Measurements from ENCODE around the gene EML4. TPM values are rescaled to one million over a fixed set of nuclear protein-coding genes. Genes with fewer than 3 reads are reported as not detected.
"Not testable (repeated sequence)": the region's sequence is repeated elsewhere in the genome, so short reads cannot be mapped to it uniquely, and the experiment has no call there.

Gene EML4
- total RNA-seq, 2 experiments from 2014 or later, result 37.1 to 43.2 TPM

- Histone ChIP-seq H3K4me3 (ENCODE audit: low read depth, low read length, poor library complexity, severe bottlenecking) (no peak overlapping the region), H3K79me2 (ENCODE audit: insufficient read depth, low read depth, low read length) (no peaks in the 10 kb centered on the region; the same call in 1 of the 2 replicates), H3K27ac (ENCODE audit: low read depth, low read length, poor library complexity, severe bottlenecking) (no peak overlapping the region), H3K9me3 (ENCODE audit: low read length) (no peaks in the 10 kb centered on the region), H3K4me2 (ENCODE audit: low read length) (no peak overlapping the region), H2AFZ (ENCODE audit: low read length) (no peak overlapping the region), H3K36me3 (ENCODE audit: insufficient read depth, low read length) (peaks cover 68% of the 10 kb centered on the region), H3K9me2 (ENCODE audit: insufficient read depth, low read length) (no peaks in the 10 kb centered on the region), H4K20me1 (ENCODE audit: insufficient read depth, low read length) (no peaks in the 10 kb centered on the region), H3K4me1 (ENCODE audit: insufficient read depth, low read length, poor library complexity, severe bottlenecking) (no peaks in the 10 kb centered on the region)
- BruUV-seq (replicated peaks), result no TSS peak
- POLR2A ChIA-PET, result interaction anchor here (0.7 to 1.0 kb wide), 2 partner anchors 9 to 236 kb away, joined by 3 read pairs; no protein-coding TSS in a partner anchor
- CTCF ChIA-PET (ENCODE audit: unreplicated experiment), result no interaction called here
- no peak for DNase-seq (ENCODE audit: low spot score)
- intact Hi-C loops (cut with micrococcal nuclease; ENCODE audit: unreplicated experiment), result no loop called here
- TF ChIP-seq CTCF (conservative IDR thresholded peaks at IDR 0.05; ENCODE audit: low read length) (no peak), EZH2phosphoT487 (IDR thresholded peaks at IDR 0.05; ENCODE audit: borderline replicate concordance, low read depth, low read length) (no peak)
These were observed 173.7 kb downstream of the EML4 start for GRCh38 chr2:42342795-42343241.

- Histone ChIP-seq H3K9me2 (ENCODE audit: insufficient read depth, low read length) (no peaks in the 10 kb centered on the region), H3K27ac (ENCODE audit: low read depth, low read length, poor library complexity, severe bottlenecking) (no peak overlapping the region), H4K20me1 (ENCODE audit: insufficient read depth, low read length) (no peaks in the 10 kb centered on the region), H3K4me1 (ENCODE audit: insufficient read depth, low read length, poor library complexity, severe bottlenecking) (no peaks in the 10 kb centered on the region), H3K79me2 (ENCODE audit: insufficient read depth, low read depth, low read length) (peaks cover 4% of the 10 kb centered on the region; the same call in 1 of the 2 replicates), H3K9me3 (ENCODE audit: low read length) (no peaks in the 10 kb centered on the region), H3K4me2 (ENCODE audit: low read length) (no peak overlapping the region), H2AFZ (ENCODE audit: low read length) (no peak overlapping the region), H3K36me3 (ENCODE audit: insufficient read depth, low read length) (peaks cover 79% of the 10 kb centered on the region), H3K4me3 (ENCODE audit: low read depth, low read length, poor library complexity, severe bottlenecking) (no peak overlapping the region)
- ChIA-PET CTCF (ENCODE audit: unreplicated experiment) (no interaction called here), POLR2A (interaction anchor here (0.5 to 1.2 kb wide), 4 partner anchors 13 to 30 kb away, joined by 3 to 4 read pairs (median 3); no protein-coding TSS in a partner anchor)
- intact Hi-C loops (cut with micrococcal nuclease; ENCODE audit: unreplicated experiment), result no loop called here
- no TSS peak for BruUV-seq (replicated peaks)
- TF ChIP-seq EZH2phosphoT487 (IDR thresholded peaks at IDR 0.05; ENCODE audit: borderline replicate concordance, low read depth, low read length), result no peak
- DNase-seq (ENCODE audit: low spot score), result no peak
These were observed 176.8 kb downstream of the EML4 start for GRCh38 chr2:42345986-42346385.

DNA sequence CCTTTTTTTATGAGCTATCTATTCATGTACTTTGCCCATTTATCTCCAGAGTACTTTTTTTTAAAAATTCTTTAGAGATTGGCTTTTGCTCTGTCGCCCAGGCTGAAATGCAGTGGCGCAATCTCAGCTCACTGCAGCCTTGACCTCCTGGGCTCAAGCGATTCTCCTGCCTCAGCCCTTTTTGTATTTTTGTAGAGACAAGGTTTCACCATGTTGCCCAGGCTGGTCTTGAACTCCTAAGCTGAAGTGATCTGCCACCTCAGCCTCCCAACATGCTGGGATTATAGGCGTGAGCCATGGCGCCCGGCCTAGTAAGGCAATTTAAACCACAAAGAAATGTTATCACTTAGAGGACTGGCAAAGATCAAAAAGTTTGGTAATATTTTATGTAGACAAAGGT, 177.7 kb downstream of the EML4 start:
- not testable (repeated sequence) for BruUV-seq (replicated peaks); H3K79me2 ChIP-seq (ENCODE audit: insufficient read depth, low read depth, low read length)

GRCh38 chr2:42347518-42347917, 178.4 kb downstream of the EML4 start:
- H4K20me1 ChIP-seq (ENCODE audit: insufficient read depth, low read length); BruUV-seq (replicated peaks); H3K9me3 ChIP-seq (ENCODE audit: low read length); intact Hi-C loops (cut with micrococcal nuclease; ENCODE audit: unreplicated experiment); H3K9me2 ChIP-seq (ENCODE audit: insufficient read depth, low read length); CTCF ChIA-PET (ENCODE audit: unreplicated experiment); H3K4me1 ChIP-seq (ENCODE audit: insufficient read depth, low read length, poor library complexity, severe bottlenecking); H3K4me2 ChIP-seq (ENCODE audit: low read length); H3K79me2 ChIP-seq (ENCODE audit: insufficient read depth, low read depth, low read length); H2AFZ ChIP-seq (ENCODE audit: low read length); H3K27ac ChIP-seq (ENCODE audit: low read depth, low read length, poor library complexity, severe bottlenecking); H3K4me3 ChIP-seq (ENCODE audit: low read depth, low read length, poor library complexity, severe bottlenecking); DNase-seq (ENCODE audit: low spot score): not testable (repeated sequence)
- POLR2A ChIA-PET, result interaction anchor here (0.6 to 0.7 kb wide), 3 partner anchors 279 to 866 kb away, joined by 3 read pairs; no protein-coding TSS in a partner anchor
- peaks cover 90% of the 10 kb centered on the region for H3K36me3 ChIP-seq (ENCODE audit: insufficient read depth, low read length)

More for the DNA sequence above, 177.7 kb downstream of the EML4 start:
- H3K27ac ChIP-seq (ENCODE audit: low read depth, low read length, poor library complexity, severe bottlenecking); H2AFZ ChIP-seq (ENCODE audit: low read length); intact Hi-C loops (cut with micrococcal nuclease; ENCODE audit: unreplicated experiment); H3K9me3 ChIP-seq (ENCODE audit: low read length); DNase-seq (ENCODE audit: low spot score); H4K20me1 ChIP-seq (ENCODE audit: insufficient read depth, low read length); H3K4me1 ChIP-seq (ENCODE audit: insufficient read depth, low read length, poor library complexity, severe bottlenecking); H3K9me2 ChIP-seq (ENCODE audit: insufficient read depth, low read length); H3K4me3 ChIP-seq (ENCODE audit: low read depth, low read length, poor library complexity, severe bottlenecking); H3K4me2 ChIP-seq (ENCODE audit: low read length); CTCF ChIA-PET (ENCODE audit: unreplicated experiment): not testable (repeated sequence)
- POLR2A ChIA-PET, result interaction anchor here (0.6 to 1.2 kb wide), 5 partner anchors 18 to 395 kb away, joined by 3 to 4 read pairs (median 3); no protein-coding TSS in a partner anchor
- H3K36me3 ChIP-seq (ENCODE audit: insufficient read depth, low read length), result peaks cover 84% of the 10 kb centered on the region
